C4-2B (cell line): ENCODE measurements around the gene GIPC3.

ENCODE experiments used
- ZFX ChIP-seq: fragments of 450-650 bp; IDR thresholded peaks from 2 replicates; pipeline ENCODE4 v1.6.1; 2017
- TF ChIP-seq, protein P1 (sequence below): fragments of 450-650 bp; conservative IDR thresholded peaks from 2 replicates; pipeline ENCODE4 v1.5.1; 2017; ENCODE audit warnings: mild to moderate bottlenecking

DNA sequence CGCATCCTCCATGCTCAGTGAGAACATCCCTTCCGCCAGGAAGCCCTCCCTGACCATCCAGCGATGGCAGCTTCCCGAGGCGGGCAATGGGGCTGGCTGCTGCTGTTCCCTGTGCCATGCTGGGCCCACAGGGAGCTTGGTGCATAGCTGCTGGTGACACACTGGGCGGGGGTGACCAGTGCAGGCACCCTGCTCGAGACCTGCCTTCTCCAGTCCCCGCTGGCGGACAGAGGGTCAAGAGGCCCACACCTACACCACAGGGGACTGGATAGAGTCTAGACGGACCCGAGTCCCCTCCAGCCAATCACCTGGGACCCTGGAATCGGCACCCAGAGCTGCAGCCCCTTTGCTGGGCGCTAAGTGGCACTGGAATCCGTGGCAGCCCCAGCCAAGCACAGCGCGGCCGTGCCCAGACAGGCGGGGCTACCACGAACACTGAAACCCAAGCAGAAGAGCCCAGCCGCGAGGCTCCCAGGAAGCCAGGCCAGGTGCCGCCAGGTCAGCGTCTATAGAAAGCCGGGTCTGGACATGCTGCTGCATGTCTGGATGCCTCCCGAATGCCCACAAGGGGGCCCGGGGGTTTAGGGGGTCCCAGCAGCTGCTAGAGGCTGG lies 30.4 kb downstream of the GIPC3 start:
- TF ChIP-seq, protein P1, sequence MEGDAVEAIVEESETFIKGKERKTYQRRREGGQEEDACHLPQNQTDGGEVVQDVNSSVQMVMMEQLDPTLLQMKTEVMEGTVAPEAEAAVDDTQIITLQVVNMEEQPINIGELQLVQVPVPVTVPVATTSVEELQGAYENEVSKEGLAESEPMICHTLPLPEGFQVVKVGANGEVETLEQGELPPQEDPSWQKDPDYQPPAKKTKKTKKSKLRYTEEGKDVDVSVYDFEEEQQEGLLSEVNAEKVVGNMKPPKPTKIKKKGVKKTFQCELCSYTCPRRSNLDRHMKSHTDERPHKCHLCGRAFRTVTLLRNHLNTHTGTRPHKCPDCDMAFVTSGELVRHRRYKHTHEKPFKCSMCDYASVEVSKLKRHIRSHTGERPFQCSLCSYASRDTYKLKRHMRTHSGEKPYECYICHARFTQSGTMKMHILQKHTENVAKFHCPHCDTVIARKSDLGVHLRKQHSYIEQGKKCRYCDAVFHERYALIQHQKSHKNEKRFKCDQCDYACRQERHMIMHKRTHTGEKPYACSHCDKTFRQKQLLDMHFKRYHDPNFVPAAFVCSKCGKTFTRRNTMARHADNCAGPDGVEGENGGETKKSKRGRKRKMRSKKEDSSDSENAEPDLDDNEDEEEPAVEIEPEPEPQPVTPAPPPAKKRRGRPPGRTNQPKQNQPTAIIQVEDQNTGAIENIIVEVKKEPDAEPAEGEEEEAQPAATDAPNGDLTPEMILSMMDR, result no peak
- no peak for TF ChIP-seq ZFX
